Heart left ventricle (tissue), 13 donors: Measurements from ENCODE around the gene HS6ST1.

Experiments used
- CTCF ChIP-seq, 12 donors: fragments of 200-600 bp; sonication (generic) in 4 of 12; IDR thresholded peaks; one replicate each; pipeline versions ENCODE4 v1.5.0 to v1.8.0; 2018 to 2022; ENCODE audit warnings: antibody characterized with exemption in 12 of 12, mild to moderate bottlenecking in 5 of 12
- POLR2A ChIP-seq, 2 donors: fragments of 450-650 bp; IDR thresholded peaks; one replicate each; pipeline ENCODE4 v1.6.1; 2017; ENCODE audit warnings: antibody characterized with exemption in 2 of 2, mild to moderate bottlenecking in 2 of 2, moderate library complexity in 2 of 2
- donor health status: ischemic (EF 13 %, LVEDD 7.1; RV severe dilation, severe dysfunction).
- donor health status: DM: no; HTN: yes; CAD: no.
- donor health status: DM: no; HTN: no; CAD: no.
- donor health status: ischemic (EF 25% LVEDD 6.9; RV normal size, moderate dysfunction).
- donor health status: ischemic (EF 25% LVEDD 5.7; RV mildly dilated, moderate dysfunction).
- donor health status: ischemic (EF 35%, LVEDD 5.7; RV mildly dilated, moderate dysfunction).
- donor health status: nonischemic (EF 11% LVEDD 7.7; RV severe dilation, severe dysfunction).
- donor health status: DM: yes; HTN: yes; CAD: no.
- donor health status: PGD.
- donor health status: ischemic (EF 29% LVEDD 5.4; RV normal size, mild dysfunction).
- donor health status: nonischemic (EF 23%, LVEDD 6.1; RV moderate dilation, normal function).

- TF ChIP-seq CTCF (IDR thresholded peaks at IDR 0.05) = no peak
- no peak for TF ChIP-seq POLR2A (IDR thresholded peaks at IDR 0.05)
These were observed 26.9 kb upstream of the HS6ST1 start for GRCh38 chr2:128345436-128346165.
